ENCODE measurements around the gene UBE3C.

GRCh38 chr7:157153260-157153659 is 14.5 kb downstream of the UBE3C start:
- TF ChIP-seq CTCF (IDR thresholded peaks at IDR 0.05) (no peak), POLR2AphosphoS5 (IDR thresholded peaks at IDR 0.05) (no peak), POLR2A (IDR thresholded peaks at IDR 0.05) (no peak), EP300 (IDR thresholded peaks at IDR 0.05) (no peak)
